Measurements from ENCODE around the gene NTM.

NTM gene

GRCh38 chr11:131612533-131612932, 242.1 kb downstream of the NTM start (continued):
- TF ChIP-seq, protein P1, sequence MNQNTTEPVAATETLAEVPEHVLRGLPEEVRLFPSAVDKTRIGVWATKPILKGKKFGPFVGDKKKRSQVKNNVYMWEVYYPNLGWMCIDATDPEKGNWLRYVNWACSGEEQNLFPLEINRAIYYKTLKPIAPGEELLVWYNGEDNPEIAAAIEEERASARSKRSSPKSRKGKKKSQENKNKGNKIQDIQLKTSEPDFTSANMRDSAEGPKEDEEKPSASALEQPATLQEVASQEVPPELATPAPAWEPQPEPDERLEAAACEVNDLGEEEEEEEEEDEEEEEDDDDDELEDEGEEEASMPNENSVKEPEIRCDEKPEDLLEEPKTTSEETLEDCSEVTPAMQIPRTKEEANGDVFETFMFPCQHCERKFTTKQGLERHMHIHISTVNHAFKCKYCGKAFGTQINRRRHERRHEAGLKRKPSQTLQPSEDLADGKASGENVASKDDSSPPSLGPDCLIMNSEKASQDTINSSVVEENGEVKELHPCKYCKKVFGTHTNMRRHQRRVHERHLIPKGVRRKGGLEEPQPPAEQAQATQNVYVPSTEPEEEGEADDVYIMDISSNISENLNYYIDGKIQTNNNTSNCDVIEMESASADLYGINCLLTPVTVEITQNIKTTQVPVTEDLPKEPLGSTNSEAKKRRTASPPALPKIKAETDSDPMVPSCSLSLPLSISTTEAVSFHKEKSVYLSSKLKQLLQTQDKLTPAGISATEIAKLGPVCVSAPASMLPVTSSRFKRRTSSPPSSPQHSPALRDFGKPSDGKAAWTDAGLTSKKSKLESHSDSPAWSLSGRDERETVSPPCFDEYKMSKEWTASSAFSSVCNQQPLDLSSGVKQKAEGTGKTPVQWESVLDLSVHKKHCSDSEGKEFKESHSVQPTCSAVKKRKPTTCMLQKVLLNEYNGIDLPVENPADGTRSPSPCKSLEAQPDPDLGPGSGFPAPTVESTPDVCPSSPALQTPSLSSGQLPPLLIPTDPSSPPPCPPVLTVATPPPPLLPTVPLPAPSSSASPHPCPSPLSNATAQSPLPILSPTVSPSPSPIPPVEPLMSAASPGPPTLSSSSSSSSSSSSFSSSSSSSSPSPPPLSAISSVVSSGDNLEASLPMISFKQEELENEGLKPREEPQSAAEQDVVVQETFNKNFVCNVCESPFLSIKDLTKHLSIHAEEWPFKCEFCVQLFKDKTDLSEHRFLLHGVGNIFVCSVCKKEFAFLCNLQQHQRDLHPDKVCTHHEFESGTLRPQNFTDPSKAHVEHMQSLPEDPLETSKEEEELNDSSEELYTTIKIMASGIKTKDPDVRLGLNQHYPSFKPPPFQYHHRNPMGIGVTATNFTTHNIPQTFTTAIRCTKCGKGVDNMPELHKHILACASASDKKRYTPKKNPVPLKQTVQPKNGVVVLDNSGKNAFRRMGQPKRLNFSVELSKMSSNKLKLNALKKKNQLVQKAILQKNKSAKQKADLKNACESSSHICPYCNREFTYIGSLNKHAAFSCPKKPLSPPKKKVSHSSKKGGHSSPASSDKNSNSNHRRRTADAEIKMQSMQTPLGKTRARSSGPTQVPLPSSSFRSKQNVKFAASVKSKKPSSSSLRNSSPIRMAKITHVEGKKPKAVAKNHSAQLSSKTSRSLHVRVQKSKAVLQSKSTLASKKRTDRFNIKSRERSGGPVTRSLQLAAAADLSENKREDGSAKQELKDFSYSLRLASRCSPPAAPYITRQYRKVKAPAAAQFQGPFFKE (tag by site-specific recombination; IDR thresholded peaks at IDR 0.05; ENCODE audit: borderline replicate concordance) = no peak
- TF ChIP-seq ZNF24 (tag by site-specific recombination; IDR thresholded peaks at IDR 0.05) (no peak), ZNF426 (tag by site-specific recombination; IDR thresholded peaks at IDR 0.05) (no peak), ZNF558 (tag by site-specific recombination; IDR thresholded peaks at IDR 0.05) (no peak), ZNF121 (tag by site-specific recombination; IDR thresholded peaks at IDR 0.05) (no peak), REPIN1 (tag by site-specific recombination; IDR thresholded peaks at IDR 0.05; ENCODE audit: low read depth) (no peak), HOXD13 (CRISPR knock-in tag; IDR thresholded peaks at IDR 0.05; ENCODE audit: borderline replicate concordance) (no peak)
- TF ChIP-seq, protein P2, sequence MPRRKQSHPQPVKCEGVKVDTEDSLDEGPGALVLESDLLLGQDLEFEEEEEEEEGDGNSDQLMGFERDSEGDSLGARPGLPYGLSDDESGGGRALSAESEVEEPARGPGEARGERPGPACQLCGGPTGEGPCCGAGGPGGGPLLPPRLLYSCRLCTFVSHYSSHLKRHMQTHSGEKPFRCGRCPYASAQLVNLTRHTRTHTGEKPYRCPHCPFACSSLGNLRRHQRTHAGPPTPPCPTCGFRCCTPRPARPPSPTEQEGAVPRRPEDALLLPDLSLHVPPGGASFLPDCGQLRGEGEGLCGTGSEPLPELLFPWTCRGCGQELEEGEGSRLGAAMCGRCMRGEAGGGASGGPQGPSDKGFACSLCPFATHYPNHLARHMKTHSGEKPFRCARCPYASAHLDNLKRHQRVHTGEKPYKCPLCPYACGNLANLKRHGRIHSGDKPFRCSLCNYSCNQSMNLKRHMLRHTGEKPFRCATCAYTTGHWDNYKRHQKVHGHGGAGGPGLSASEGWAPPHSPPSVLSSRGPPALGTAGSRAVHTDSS (tag by site-specific recombination; IDR thresholded peaks at IDR 0.05) = no peak

- H3K36me3 ChIP-seq (ENCODE audit: control insufficient read depth in 2 of 2, insufficient read depth in 1 of 2, low read length in 2 of 2) = no peaks in the 10 kb centered on the region
- no peak overlapping the region for H3K27ac ChIP-seq (ENCODE audit: extremely low read depth, low read depth, low read length)
- TF ChIP-seq ZNF558 (tag by site-specific recombination; IDR thresholded peaks at IDR 0.05) = no peak
- no peak for TF ChIP-seq ZNF555 (tag by site-specific recombination; conservative IDR thresholded peaks at IDR 0.05)
- no peak overlapping the region for H3K4me3 ChIP-seq (ENCODE audit: low read depth, low read length)
- CTCF ChIA-PET = no interaction called here
- no peaks in the 10 kb centered on the region for H3K4me1 ChIP-seq (ENCODE audit: control insufficient read depth, insufficient read depth, low read length)
- POLR2A ChIA-PET = no interaction called here
- no peaks in the 10 kb centered on the region for H3K9me3 ChIP-seq (ENCODE audit: control insufficient read depth, insufficient read depth, low read depth, low read length)
Measured at GRCh38 chr11:131614631-131615030, 244.2 kb downstream of the NTM start.

- POLR2A ChIA-PET = no interaction called here
- no peaks in the 10 kb centered on the region for H3K4me1 ChIP-seq (ENCODE audit: control insufficient read depth, insufficient read depth, low read length)
- CTCF ChIA-PET = no interaction called here
- H3K36me3 ChIP-seq (ENCODE audit: control insufficient read depth in 2 of 2, insufficient read depth in 1 of 2, low read length in 2 of 2) = no peaks in the 10 kb centered on the region
- H3K4me3 ChIP-seq (ENCODE audit: low read depth, low read length) = no peak overlapping the region
- TF ChIP-seq ZNF488 (tag by site-specific recombination; IDR thresholded peaks at IDR 0.05) (no peak), ZNF223 (tag by site-specific recombination; IDR thresholded peaks at IDR 0.05) (no peak), ZNF146 (tag by site-specific recombination; IDR thresholded peaks at IDR 0.05) (no peak), ZNF112 (tag by site-specific recombination; IDR thresholded peaks at IDR 0.05) (no peak), ZNF175 (tag by site-specific recombination; IDR thresholded peaks at IDR 0.05) (no peak), ZNF132 (tag by site-specific recombination; IDR thresholded peaks at IDR 0.05; ENCODE audit: borderline replicate concordance) (no peak), ZNF558 (tag by site-specific recombination; IDR thresholded peaks at IDR 0.05) (no peak), GLI4 (tag by site-specific recombination; IDR thresholded peaks at IDR 0.05) (no peak)
- TF ChIP-seq, protein P3, sequence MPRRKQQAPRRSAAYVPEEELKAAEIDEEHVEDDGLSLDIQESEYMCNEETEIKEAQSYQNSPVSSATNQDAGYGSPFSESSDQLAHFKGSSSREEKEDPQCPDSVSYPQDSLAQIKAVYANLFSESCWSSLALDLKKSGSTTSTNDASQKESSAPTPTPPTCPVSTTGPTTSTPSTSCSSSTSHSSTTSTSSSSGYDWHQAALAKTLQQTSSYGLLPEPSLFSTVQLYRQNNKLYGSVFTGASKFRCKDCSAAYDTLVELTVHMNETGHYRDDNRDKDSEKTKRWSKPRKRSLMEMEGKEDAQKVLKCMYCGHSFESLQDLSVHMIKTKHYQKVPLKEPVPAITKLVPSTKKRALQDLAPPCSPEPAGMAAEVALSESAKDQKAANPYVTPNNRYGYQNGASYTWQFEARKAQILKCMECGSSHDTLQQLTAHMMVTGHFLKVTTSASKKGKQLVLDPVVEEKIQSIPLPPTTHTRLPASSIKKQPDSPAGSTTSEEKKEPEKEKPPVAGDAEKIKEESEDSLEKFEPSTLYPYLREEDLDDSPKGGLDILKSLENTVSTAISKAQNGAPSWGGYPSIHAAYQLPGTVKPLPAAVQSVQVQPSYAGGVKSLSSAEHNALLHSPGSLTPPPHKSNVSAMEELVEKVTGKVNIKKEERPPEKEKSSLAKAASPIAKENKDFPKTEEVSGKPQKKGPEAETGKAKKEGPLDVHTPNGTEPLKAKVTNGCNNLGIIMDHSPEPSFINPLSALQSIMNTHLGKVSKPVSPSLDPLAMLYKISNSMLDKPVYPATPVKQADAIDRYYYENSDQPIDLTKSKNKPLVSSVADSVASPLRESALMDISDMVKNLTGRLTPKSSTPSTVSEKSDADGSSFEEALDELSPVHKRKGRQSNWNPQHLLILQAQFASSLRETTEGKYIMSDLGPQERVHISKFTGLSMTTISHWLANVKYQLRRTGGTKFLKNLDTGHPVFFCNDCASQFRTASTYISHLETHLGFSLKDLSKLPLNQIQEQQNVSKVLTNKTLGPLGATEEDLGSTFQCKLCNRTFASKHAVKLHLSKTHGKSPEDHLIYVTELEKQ (tag by site-specific recombination; IDR thresholded peaks at IDR 0.05; ENCODE audit: borderline replicate concordance) = no peak
- no peak overlapping the region for H3K27ac ChIP-seq (ENCODE audit: extremely low read depth, low read depth, low read length)
- H3K9me3 ChIP-seq (ENCODE audit: control insufficient read depth, insufficient read depth, low read depth, low read length) = no peaks in the 10 kb centered on the region
Measured at GRCh38 chr11:131615611-131616010, 245.2 kb downstream of the NTM start.

Data from HEK293 (cell line).